GM04504 (cell line): ENCODE results near the gene SOCS3.
A peak's percentile ranks its signal among the peaks of the same experiment; 100 is the strongest.

ENCODE experiments used
- DNase-seq: peaks from one replicate; pipeline ENCODE4 v3.0.0-alpha.2; 2012; ENCODE audit warnings: low read depth

Gene SOCS3

DNA sequence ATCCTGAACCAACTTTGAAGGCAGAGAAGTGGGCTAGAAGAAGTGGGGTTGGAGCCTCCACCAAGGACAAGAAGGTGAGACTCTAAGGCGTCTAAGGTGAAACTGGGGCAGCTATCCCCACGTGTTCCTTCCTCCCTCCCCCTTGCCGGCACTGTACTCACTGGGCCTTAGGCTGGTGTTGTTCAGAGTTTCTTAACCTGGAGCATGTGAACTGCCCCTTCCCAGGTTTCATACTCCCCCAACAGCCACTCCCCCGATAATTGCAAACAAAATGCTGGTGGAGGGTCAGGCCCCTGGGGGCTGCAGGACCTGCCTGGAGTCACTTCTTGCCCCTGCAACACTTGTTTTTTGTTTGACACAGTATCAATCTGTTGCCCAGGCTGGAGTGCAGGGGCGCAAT lies 7.3 kb upstream of the SOCS3 start:
- DNase-seq = no peak

DNA sequence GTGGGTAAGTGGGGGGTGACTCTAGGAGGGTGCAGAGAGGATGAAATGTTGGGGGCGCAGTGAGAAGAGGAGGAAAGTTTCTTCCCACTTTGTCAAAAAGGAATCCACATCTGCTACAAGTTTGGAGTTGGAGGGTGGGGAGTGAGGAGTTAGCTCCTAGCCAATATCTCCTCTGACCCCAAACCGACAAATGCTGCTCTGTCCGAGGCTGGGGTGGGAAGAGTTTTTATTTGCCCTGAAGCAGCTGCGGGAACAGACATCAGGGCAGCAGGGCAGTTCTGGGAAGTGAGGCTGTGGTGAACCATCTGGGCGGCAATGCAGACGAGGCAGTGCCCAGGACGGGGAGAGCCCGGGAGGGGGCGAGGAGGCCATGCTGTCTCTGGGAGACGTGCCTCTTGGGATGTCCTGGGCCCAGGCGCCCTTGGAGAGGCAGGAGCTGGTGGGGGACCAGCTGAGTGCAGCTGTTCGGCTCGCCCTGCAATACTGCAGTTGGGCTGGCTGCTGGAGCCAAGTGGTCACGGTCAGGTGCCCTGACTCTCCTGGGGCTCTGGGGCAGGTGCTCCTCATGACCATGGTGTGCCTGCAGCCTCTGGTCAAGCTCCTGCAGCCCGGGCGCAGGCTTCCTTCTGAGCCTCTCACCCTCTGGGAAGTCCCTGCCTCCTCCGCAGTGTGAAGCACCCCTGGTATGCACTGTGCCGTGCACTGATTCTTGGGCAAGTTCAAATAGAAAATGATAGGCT lies 6.4 kb upstream of the SOCS3 start:
- DNase-seq = no peak

DNA sequence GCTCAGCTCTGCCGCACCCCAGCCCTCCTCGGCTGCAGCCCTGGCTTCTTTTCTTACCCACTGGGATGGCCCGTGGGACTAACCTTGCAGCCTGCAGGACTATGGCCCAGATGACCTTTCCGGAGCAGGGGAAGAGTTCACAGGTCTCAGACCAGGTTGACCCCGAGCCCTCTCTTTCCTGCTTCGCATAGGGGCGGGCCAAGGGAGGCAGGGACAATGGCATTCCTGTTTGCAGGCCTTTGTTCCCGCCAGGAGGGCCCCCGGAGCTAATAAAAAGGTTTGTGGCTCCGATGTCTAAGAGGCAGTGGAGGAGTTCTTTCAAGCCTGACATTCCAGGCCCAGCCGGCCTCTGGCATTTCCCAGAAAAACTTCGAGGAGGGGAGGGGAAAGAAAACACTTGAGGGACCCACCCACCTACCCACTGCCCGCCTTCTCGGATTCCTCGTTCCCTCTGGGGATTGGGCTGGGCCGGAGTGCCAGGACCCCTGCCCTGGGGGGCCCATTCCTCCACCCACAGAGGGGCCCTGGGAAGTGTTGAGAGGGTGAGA lies 5.8 kb upstream of the SOCS3 start:
- no peak for DNase-seq

DNA sequence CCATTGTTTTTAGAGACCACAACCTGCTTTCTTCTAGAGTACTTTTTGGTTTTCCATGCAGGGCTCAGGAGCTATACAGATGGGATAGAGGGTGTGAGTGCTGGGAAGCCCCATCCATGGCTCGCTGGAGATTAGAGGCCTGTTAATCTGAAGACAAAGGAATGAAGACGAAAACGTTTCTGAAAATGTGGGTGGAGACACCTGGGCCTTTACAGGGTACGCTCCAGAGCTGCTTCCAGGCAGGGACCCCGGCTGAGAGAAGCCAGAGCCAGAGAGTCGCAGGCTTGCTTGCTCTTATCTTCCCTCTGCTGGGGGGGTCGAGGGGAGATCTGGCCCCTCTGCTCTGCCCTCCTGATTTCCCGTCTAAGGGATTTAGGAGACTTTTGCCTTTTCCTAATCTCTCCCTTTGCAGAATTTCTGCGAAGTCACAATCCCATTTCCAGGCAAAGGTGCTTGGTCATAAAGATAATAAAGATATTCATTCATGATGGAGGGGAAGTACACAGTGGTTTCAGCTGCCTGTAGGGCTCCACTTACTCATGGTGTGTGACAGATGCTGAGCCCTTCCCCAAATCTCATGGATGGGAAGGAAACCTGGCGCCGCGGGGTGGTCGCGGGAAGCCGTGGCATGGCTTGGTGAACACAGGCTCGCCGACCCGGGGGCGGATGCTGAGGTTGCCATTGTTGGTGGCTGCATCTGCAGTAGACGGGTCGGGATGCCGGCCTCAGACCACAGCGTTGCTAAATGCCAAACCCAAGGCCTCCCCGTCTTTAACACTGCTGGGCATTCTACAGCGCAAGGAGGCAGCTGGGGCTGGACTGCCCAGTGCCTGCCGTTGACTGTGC lies 4.8 kb upstream of the SOCS3 start:
- no peak for DNase-seq

DNA sequence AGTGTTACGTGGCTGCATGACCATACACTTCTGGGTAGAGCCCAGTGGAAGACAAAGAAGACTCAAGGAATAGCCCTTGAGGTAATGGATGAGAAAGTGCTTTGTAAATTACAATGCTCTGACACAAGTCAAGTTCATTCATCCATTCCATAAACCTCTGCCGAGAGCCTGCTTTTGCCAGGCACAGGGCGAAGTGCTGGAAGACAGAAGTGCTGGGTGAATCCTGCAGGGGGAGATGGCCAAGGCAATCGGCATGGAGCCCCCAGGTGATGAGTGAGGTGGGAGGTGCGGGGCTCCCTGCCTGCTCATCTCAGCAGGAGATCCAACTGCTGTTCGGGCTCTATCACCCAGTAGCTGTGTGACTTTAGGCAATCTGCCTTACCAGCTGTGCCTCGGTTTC lies 2.8 kb upstream of the SOCS3 start:
- DNase-seq = no peak

DNA sequence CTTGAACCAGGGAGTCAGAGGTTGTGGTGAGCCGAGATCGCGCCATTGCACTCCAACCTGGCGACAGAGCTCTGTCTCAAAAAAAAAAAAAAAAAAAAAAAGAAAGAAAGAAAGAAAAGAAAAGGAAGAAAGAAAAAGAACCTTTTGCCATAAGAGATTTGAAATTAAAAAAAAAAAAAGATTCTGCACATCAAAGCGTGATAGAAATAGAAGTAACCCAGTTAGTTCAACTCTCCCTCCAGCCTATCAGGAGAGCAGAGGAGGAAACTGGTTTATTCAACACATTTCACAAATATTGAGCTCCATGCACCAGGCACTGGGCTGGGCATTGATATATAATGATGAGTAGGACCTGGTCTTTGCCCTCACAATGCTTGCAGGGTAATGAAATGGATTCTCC lies 2.4 kb upstream of the SOCS3 start:
- DNase-seq = no peak

DNA sequence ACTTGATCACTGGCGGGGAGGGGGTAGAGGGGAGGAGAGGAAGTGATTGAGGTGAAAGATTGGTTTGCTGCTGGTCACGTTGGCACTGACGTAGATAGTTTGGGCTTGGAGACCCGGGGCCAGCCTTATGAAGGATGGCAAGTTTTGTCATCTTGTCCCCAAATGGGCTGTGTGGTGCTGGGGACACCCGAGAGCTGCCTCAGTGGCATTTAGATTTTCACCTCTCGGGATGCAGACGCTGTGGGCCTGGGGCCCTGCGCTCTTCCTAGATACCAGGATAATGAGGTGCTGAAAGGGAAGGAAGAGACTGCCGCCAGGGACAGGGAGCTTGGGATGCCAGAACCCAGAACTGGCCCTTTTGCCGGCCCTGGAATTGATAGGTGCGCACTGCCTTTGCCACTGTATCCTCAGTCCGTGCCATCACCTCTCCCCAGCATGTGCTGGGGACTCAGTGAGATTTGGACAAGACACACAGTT lies 1.4 kb upstream of the SOCS3 start:
- no peak for DNase-seq

DNA sequence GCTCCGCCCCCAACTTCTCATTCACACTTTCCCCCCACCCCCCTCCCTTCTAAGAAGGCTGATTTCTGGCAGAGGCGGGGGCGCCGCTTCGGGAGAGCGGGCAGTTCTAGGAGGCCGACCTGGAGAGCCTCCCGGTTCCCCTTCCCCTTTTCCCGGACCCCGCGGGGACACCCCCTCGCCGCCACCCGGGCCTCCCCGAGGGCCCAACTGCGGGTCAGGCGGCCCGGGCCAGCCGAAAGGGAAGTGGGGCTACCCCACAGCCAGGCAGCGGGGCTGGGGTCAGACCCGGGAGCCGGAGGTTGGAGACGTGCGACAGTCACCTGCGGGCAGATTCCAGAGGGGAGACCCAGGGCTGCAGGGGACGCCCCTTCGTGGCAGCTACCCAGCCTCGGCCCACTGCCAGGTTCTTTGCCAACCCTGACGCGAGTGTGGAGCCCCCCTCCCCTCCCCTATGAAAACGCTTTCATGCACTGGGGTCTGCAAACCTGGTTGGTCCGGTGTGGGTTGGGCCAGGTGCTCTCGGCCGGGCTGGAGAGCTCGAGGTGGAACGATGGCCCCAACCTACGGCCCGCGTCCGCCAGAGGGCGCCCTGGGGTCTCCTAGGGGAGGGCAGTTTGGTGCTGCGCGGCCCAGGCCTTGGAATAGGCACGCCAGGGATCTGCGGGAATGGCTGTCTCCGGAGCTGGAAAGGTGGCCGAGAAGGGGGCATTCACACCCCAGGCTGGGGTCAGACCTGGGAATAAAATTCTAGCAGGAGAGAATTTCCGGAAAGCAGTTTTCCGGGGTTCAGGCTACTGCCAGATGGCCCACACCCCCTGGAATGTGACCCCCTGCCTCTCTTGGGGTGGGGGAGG lies 721 bp upstream of the SOCS3 start:
- DNase-seq = no peak

DNA sequence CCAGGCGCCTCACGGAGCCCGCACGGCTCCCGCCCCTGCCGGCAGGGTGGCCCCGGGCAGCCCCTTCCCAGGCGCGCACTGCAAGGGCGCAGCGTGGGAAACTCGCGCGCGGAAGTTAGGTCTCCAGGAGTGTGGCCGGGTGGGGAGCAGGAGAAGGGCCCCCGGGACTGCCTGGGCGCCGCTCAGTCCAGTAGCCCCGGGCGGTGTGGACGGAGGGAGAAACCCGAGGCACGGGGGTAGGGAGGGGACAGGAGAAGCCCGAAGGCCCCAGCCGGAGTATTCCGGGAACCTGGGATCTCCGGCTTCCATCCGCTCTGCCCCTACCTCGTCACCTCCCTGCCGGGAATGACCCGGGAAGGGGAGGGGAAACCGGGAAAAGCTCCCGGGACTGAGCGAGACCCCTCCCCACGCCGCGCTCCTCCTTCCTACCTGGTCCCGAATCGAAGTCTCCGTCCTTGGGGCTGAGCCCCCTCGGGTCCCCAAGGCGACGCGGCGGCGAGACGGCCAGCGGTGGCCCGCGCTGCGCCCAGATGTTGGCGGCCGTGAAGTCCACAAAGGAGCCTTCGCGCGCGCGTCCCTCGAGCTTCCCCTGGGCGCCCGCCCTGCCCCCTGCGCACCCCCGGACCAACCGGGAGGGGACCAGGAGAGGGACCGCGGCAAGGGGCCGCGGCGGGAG lies 418 bp downstream of the SOCS3 start:
- DNase-seq = no peak

DNA sequence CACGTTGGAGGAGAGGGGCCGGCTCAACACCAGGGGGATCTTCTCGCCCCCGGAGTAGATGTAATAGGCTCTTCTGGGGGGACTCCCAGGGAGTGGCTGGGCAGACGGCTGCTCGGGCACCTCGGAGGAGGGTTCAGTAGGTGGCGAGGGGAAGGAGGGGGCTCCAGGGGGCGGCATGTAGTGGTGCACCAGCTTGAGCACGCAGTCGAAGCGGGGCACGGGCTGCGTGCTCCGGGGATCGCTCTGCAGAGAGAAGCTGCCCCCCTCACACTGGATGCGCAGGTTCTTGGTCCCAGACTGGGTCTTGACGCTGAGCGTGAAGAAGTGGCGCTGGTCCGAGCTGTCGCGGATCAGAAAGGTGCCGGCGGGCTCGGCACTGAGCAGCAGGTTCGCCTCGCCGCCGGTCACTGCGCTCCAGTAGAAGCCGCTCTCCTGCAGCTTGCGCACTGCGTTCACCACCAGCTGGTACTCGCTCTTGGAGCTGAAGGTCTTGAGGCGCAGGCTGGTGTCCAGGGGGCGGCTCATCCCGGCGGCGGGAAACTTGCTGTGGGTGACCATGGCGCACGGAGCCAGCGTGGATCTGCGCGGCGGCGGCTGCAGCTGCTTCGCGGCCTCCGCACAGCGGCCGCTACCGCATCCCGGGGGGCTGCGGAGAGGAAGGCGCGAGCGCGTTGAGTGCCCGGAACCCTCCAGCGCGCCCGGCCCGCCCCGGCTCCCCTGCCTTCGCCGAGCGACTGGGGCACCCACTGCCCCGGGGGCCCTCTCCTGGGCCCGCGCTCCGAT lies 1.1 kb downstream of the SOCS3 start:
- DNase-seq = no peak

DNA sequence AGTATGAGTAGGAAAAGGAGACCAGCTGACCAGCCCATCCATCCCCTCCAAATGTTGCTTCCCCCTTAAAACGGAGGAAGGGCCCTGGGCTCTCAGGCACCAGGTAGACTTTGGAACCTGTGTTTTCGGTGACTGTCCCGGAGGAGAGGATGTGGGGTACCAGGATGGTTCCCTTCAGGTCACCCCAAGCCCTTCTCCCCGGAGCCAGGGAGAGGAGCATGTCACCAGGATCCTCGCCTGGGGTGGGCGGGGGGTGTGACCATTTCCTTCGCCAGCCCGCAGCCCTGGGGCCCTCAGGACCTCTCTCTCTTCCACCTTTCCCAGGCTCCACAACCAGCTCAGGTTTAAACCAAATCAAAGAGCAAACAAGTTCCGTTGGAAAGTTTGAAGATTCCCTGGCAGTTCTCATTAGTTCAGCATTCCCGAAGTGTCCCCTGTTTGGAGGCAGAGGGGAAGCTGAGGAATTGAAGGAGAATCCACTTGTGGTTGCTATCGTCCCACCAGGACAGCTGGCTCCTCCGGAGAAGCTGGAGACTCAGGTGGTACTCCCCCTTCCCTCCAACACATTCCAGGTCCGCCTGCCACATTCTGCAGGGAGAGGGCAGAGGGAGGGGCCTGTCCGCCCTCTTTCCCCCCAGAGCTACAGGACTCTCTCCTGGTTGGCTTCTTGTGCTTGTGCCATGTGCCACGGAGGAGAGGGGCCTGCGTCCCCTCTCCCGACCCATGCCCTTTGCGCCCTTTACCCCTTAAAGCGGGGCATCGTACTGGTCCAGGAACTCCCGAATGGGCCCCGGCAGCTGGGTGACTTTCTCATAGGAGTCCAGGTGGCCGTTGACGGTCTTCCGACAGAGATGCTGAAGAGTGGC lies 2.0 kb downstream of the SOCS3 start:
- DNase-seq = no peak

DNA sequence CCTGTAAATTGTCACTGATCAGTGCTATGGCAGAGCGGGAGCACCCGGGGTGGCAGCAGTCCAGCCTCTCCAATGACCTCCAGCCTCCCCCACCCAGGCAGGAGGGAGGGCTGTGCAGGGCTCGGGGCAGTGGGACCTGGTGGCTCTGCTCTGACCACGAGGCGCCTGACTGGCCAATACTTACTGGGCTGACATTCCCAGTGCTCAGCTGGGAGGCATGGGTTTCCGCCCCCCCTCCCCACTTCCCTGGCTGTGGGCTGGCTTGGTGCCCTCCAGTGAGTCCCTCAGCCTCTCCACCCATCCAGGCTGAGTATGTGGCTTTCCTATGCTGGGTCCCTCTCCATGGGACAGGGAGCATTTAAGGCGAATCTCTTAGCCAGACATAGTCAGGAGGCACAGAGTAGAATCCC lies 2.7 kb downstream of the SOCS3 start:
- DNase-seq = no peak

DNA sequence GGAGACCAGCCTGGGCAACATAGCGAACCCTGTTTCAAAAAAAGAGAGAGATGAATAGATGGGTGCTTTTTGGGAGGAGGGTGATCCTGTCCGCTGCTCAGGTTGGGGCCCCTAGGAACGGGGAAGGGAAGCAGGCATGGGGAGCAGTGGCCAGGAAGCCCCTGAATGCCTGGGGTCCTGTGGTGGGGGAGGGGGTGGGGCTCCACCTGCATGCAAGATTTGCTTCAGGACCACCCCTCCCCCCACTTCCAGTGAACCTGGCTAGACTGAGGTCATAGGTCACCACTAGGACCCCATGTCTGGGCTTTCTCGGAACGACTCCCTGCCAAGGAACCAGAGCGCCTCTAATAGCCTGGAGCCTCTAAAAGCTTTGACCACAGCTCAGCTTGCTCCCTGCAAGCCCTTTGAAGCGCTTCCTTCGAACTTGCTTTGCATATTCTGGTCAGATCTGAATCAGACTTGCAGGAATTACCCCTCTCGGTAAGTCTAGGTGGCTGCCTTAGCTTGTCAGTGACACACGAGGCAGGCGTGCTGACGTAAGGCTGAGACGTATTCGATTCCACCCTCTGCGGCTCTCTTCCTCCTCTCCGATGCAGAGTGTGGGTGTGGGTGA lies 3.7 kb downstream of the SOCS3 start:
- no peak for DNase-seq

DNA sequence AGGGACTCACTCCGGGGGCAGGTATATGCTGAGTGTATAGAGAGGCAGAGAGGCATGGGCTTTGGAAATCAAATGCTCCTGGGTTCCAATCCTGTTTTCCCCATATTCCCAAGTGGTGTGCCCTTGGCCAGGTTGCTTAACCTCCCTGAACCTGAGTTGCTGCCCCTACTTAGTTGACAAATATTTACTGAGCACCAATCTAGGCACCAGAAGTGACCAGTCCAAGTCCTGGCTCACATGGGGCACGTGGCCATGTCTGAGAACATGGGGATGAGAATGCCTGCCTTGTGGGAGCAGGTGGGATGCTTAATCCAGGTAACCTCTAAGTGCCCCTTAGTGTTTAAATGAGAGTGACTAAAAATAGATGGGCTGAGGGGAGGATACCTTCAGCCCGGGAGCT lies 4.2 kb downstream of the SOCS3 start:
- DNase-seq = no peak

DNA sequence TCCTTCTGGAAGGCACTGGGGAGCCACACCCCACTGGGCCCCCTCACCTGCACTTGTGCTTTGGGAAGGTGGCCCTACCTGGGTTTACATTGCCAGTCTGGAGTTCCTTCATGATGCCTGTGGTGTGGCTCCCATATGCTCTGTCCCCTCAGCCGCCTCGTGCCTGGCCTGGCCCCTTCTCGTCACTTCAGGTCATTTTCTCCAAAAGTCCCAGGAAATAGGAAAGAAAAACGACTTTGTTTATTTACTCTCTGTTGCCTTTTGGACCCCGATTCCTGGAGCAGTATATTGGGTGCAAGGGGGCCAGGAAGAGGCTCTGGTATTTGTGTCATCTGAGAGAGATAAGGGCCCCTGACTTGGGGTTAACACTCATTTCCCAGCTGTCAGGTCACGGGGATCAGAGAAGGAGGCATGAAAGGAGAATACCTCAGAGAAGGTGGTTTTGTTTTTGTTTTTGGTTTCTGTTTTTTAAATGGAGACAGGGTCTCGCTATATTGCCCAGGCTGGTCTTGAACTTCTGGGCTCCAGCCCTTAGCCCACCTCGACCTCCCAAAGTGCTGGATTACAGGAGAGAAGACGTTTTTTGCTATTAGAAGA lies 4.7 kb downstream of the SOCS3 start:
- no peak for DNase-seq

DNA sequence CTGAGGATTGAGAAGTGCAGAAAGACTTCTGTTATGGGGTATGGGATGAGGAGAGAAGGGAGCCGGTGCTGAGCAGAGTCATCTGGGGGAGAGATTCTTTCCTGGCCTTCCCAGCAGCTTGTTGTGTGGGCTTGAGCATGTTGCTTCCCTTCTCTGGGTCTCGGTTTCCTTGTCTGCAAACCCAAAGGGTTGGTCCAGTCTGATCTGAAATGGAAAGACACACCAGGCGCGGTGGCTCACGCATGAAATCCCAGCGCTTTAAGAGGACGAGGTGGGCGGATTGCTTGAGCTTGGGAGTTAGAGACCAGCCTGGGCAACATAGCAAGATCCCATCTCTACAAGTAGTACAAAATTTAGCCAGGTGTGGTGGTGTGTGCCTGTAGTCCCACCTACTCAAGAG lies 6.0 kb downstream of the SOCS3 start:
- no peak for DNase-seq

DNA sequence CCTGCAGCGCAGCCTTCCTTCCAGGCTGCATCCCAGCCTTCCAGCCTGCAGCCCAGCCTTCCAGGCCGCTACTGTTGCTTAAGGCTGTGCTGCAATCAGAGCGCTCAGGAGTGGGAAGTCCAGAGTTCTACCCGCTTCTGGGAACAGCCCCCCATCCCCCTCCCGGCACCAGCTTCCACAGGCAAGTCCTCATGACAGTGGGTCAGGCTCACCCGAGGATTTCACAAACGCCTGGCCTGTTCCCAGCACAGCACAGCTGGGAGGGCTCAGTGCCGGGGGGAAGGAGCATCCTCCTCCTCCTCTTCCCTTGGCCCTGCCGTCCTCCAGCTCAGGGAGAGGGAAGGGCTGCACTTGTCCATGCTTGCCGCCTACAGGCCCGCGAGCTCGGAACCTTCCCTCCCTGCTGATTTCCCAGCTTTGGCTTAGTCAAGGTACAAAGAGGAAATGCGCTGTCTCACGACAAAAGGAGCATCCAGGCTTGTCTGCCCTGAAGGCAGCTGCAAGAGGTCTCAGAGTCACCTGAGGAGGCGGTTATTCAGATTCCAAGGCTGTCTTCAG lies 8.3 kb downstream of the SOCS3 start:
- peak; percentile 96 for DNase-seq

DNA sequence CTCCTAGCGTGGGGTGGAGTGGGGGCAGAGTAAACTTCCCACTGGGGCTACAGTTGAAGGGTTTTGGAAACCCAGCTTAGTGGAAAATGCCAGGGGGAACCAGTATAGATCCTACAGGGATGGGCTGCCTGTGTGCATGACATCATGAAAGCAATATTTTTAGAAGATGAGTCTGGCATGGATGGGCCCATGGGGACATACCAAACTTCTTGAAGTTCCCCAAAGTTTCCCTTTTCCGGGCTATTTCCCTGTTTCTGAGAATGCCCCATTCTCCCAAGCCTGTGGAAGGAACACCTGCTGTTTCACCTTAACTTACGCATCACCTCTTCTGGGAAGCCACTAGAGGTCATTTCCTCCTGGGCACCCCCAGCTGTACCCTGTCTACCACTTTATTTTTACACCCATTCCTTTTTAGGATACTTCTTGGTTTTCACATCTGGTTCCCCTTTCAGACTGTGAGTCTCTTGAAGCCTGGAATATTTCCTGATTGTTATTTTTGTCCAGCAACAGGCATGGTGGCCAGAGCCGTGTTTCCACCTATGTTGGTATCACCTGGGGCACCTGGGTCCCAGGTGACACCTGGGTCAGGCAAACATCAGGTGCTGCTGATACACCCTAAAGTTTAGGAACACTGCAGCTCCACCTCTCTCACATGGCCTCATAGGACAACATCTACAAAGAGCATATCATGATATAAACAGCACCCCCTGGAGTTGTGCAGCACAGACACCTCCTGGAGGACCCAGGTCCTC lies 9.8 kb downstream of the SOCS3 start:
- no peak for DNase-seq
